Tibial artery (tissue), 4 donors: ENCODE data around the gene PTPN18.

Experiments
- DNase-seq, 2 donors: peaks; one replicate each; pipeline ENCODE4 v3.0.0-alpha.2; 2019
- H3K27ac ChIP-seq, 2 donors: fragments of 200-600 bp; sonication (generic) in 1 of 2; 1 replicate in 1 of 2; 2 replicates in 1 of 2; pipeline ENCODE4 v1.5.1; 2018 to 2019; ENCODE audit warnings: mild to moderate bottlenecking in 1 of 2
- H3K27me3 ChIP-seq, 2 donors: fragments of 200-600 bp; sonication (generic) in 1 of 2; one replicate each; pipeline versions ENCODE4 v1.5.1 to v1.6.0; 2016 to 2019
- H3K36me3 ChIP-seq, 3 donors: fragments of 200-600 bp; sonication (generic) in 2 of 3; one replicate each; pipeline ENCODE4 v1.5.1; 2016 to 2019; ENCODE audit warnings: mild to moderate bottlenecking in 2 of 3
- H3K4me1 ChIP-seq, 4 donors: fragments of 200-600 bp; sonication (generic) in 2 of 4; 1 replicate in 3 of 4; 2 replicates in 1 of 4; pipeline ENCODE4 v1.5.1; 2016 to 2019
- H3K4me3 ChIP-seq, 2 donors: fragments of 200-600 bp; sonication (generic) in 1 of 2; 1 replicate in 1 of 2; 2 replicates in 1 of 2; pipeline ENCODE4 v1.5.1; 2018 to 2019; ENCODE audit warnings: mild to moderate bottlenecking in 2 of 2
- H3K9me3 ChIP-seq, 3 donors: fragments of 200-600 bp; sonication (generic) in 1 of 3; one replicate each; pipeline ENCODE4 v1.5.1; 2016 to 2019
- CTCF ChIP-seq, 2 experiments: fragments of 200-600 bp in 1 of 2; fragments of 450-650 bp in 1 of 2; IDR thresholded peaks; one replicate each; pipeline ENCODE4 v1.5.1; 2017 to 2019; ENCODE audit warnings: antibody characterized with exemption in 2 of 2, mild to moderate bottlenecking in 1 of 2, moderate library complexity in 1 of 2
- intact Hi-C: fragments of 100-400 bp; cut with DNase I; formaldehyde crosslinking; loops from one replicate; pipeline ENCODE4 v1.15.0; 2023; ENCODE audit warnings: low total_unique reads

PTPN18 gene

GRCh38 chr2:130357864-130358263 is 2.0 kb downstream of the PTPN18 start:
- H3K27ac ChIP-seq = no peak overlapping the region
- TF ChIP-seq CTCF (IDR thresholded peaks at IDR 0.05) = no peak
- H3K4me1 ChIP-seq = peaks cover 0 to 27% (median 21%) of the 10 kb centered on the region in 4 donors
- no peaks in the 10 kb centered on the region for H3K9me3 ChIP-seq
- H3K36me3 ChIP-seq = no peaks in the 10 kb centered on the region
- DNase-seq = no peak
- no peak overlapping the region for H3K4me3 ChIP-seq
- H3K27me3 ChIP-seq = no peaks in the 10 kb centered on the region
- intact Hi-C loops = no loop called here

GRCh38 chr2:130358420-130359350 is 2.8 kb downstream of the PTPN18 start:
- no peak overlapping the region for H3K27ac ChIP-seq
- no peaks in the 10 kb centered on the region for H3K27me3 ChIP-seq
- H3K36me3 ChIP-seq = no peaks in the 10 kb centered on the region
- no peak for DNase-seq
- no peak overlapping the region for H3K4me3 ChIP-seq
- no peaks in the 10 kb centered on the region for H3K9me3 ChIP-seq
- intact Hi-C loops = no loop called here
- TF ChIP-seq CTCF (IDR thresholded peaks at IDR 0.05) = no peak
- H3K4me1 ChIP-seq = peaks cover 0 to 27% (median 21%) of the 10 kb centered on the region in 4 donors

GRCh38 chr2:130359466-130359865 is 3.6 kb downstream of the PTPN18 start:
- H3K4me3 ChIP-seq = no peak overlapping the region
- H3K27ac ChIP-seq = no peak overlapping the region
- no peak for TF ChIP-seq CTCF (IDR thresholded peaks at IDR 0.05)
- DNase-seq = no peak
- peaks cover 0 to 20% (median 17%) of the 10 kb centered on the region in 4 donors for H3K4me1 ChIP-seq
- no peaks in the 10 kb centered on the region for H3K36me3 ChIP-seq
- intact Hi-C loops = no loop called here
- H3K27me3 ChIP-seq = no peaks in the 10 kb centered on the region
- H3K9me3 ChIP-seq = no peaks in the 10 kb centered on the region

- no peak for TF ChIP-seq CTCF (IDR thresholded peaks at IDR 0.05)
- no peak for DNase-seq
- no peaks in the 10 kb centered on the region for H3K4me1 ChIP-seq
- H3K27me3 ChIP-seq = no peaks in the 10 kb centered on the region
- no peak overlapping the region for H3K27ac ChIP-seq
- H3K9me3 ChIP-seq = no peaks in the 10 kb centered on the region
- no peak overlapping the region for H3K4me3 ChIP-seq
- no peaks in the 10 kb centered on the region for H3K36me3 ChIP-seq
- intact Hi-C loops = no loop called here
These were observed 7.6 kb downstream of the PTPN18 start for GRCh38 chr2:130363479-130363878.

- intact Hi-C loops = no loop called here
- no peak overlapping the region for H3K4me3 ChIP-seq
- no peak overlapping the region for H3K27ac ChIP-seq
- no peaks in the 10 kb centered on the region for H3K27me3 ChIP-seq
- TF ChIP-seq CTCF (IDR thresholded peaks at IDR 0.05) = no peak
- H3K36me3 ChIP-seq = no peaks in the 10 kb centered on the region
- no peaks in the 10 kb centered on the region for H3K9me3 ChIP-seq
- H3K4me1 ChIP-seq = no peaks in the 10 kb centered on the region
- DNase-seq = no peak
These were observed 9.2 kb downstream of the PTPN18 start for GRCh38 chr2:130365075-130365474.
